ENCODE measurements around the gene N4BP2L1.

- no peak for TF ChIP-seq CTCF (IDR thresholded peaks at IDR 0.05)
- no peak for TF ChIP-seq POLR2A (IDR thresholded peaks at IDR 0.05)
- no peak for TF ChIP-seq POLR2AphosphoS5 (IDR thresholded peaks at IDR 0.05; ENCODE audit: insufficient read depth in 1 of 2, low read depth in 1 of 2)
Observed at GRCh38 chr13:32472194-32472621, 44.3 kb upstream of the N4BP2L1 start.
